K562 (cell line): ENCODE measurements around the gene ZFYVE19. TPM values are rescaled to one million over a fixed set of nuclear protein-coding genes. Genes with fewer than 3 reads are reported as not detected.

Experiments
- ARHGAP35 ChIP-seq: fragments of 450-650 bp; IDR thresholded peaks from 2 replicates; pipeline ENCODE4 v1.6.1; 2018; ENCODE audit not compliant: partially characterized antibody
- BACH1 ChIP-seq: fragments of 200-800 bp; sonication (Bioruptor generic); IDR thresholded peaks from 2 replicates; pipeline ENCODE4 v1.6.1; 2016; ENCODE audit warnings: missing genetic modification characterization, missing compliant biosample characterization
- CBFB ChIP-seq: sonication (generic); formaldehyde crosslinking; IDR thresholded peaks from 2 replicates; pipeline ENCODE4 v1.4.0; 2020; ENCODE audit warnings: mild to moderate bottlenecking, missing genetic modification reagents
- HMGXB4 ChIP-seq: sonication (generic); formaldehyde crosslinking; IDR thresholded peaks from 2 replicates; pipeline ENCODE4 v1.8.1; 2023; ENCODE audit warnings: mild to moderate bottlenecking, missing genetic modification reagents
- HNRNPL ChIP-seq: fragments of 200-400 bp; formaldehyde crosslinking; IDR thresholded peaks from 2 replicates; pipeline ENCODE4 v1.6.1; 2017; ENCODE audit warnings: low read depth, mild to moderate bottlenecking, low read length
- MCM5 ChIP-seq: fragments of 450-650 bp; IDR thresholded peaks from 2 replicates; pipeline ENCODE4 v1.6.1; 2016; ENCODE audit warnings: low read depth
- MYBL2 ChIP-seq, 2 experiments: fragments of 450-650 bp in 1 of 2; sonication (generic) in 1 of 2; formaldehyde crosslinking in 1 of 2; IDR thresholded peaks; 2 replicates each; pipeline versions ENCODE4 v1.6.1 to v1.8.1; 2017 to 2022; ENCODE audit warnings: borderline replicate concordance in 1 of 2, inconsistent platforms in 1 of 2, low read depth in 1 of 2, mild to moderate bottlenecking in 1 of 2, missing genetic modification reagents in 1 of 2, moderate library complexity in 1 of 2
- NR3C1 ChIP-seq: sonication (generic); formaldehyde crosslinking; IDR thresholded peaks from 2 replicates; pipeline ENCODE4 v1.8.1; 2022; ENCODE audit warnings: missing genetic modification reagents
- PHF21A ChIP-seq: fragments of 450-650 bp; IDR thresholded peaks from 2 replicates; pipeline ENCODE4 v1.6.1; 2017; ENCODE audit warnings: low read depth, borderline replicate concordance
- RCOR1 ChIP-seq, 2 experiments: IDR thresholded peaks; 2 replicates each; pipeline ENCODE4 v1.6.1; 2012; ENCODE audit warnings: low read depth in 2 of 2, low read length in 2 of 2, borderline replicate concordance in 1 of 2, improper control_type of control experiment in 1 of 2
- SMARCB1 ChIP-seq: IDR thresholded peaks from 2 replicates; pipeline ENCODE4 v1.6.1; 2011; ENCODE audit warnings: improper control_type of control experiment, low read depth; ENCODE audit not compliant: insufficient read length
- SRF ChIP-seq, 2 experiments: fragments of 250-450, 450-650 bp in 1 of 2; sonication (Bioruptor Pico) in 1 of 2; sonication (generic) in 1 of 2; formaldehyde crosslinking; IDR thresholded peaks; 2 replicates each; pipeline versions ENCODE4 v1.5.0 to v1.5.1; 2020 to 2022; ENCODE audit warnings: mild to moderate bottlenecking in 1 of 2, missing genetic modification reagents in 1 of 2
- TBP ChIP-seq: optimal IDR thresholded peaks from 2 replicates; pipeline ENCODE3; 2011; ENCODE audit warnings: low read depth, low read length, improper control_type of control experiment
- TCF7L2 ChIP-seq: fragments of 150-350 bp; IDR thresholded peaks from 2 replicates; pipeline ENCODE4 v1.6.1; 2016; ENCODE audit warnings: low read depth, mild to moderate bottlenecking, low read length, moderate library complexity
- TEAD2 ChIP-seq: fragments of 450-650 bp; IDR thresholded peaks from 2 replicates; pipeline ENCODE4 v1.6.1; 2016; ENCODE audit warnings: missing genetic modification characterization, control low read depth, missing compliant biosample characterization
- TSHZ1 ChIP-seq: fragments of 250-450 bp; sonication (Bioruptor Pico); IDR thresholded peaks from 2 replicates; pipeline ENCODE4 v1.4.0; 2020; ENCODE audit warnings: mild to moderate bottlenecking, moderate library complexity
- ZBTB7A ChIP-seq: IDR thresholded peaks from 2 replicates; pipeline ENCODE4 v1.6.1; 2011; ENCODE audit warnings: low read depth, mild to moderate bottlenecking, low read length, moderate library complexity, borderline replicate concordance; ENCODE audit not compliant: control insufficient read depth
- ZFX ChIP-seq: sonication (generic); formaldehyde crosslinking; IDR thresholded peaks from 2 replicates; pipeline ENCODE4 v1.8.0; 2022; ENCODE audit warnings: mild to moderate bottlenecking, missing genetic modification reagents, moderate library complexity
- ZKSCAN3 ChIP-seq: fragments of 250-450 bp; sonication (Bioruptor Pico); IDR thresholded peaks from 2 replicates; pipeline ENCODE4 v1.4.0; 2020
- ZNF263 ChIP-seq: sonication (generic); formaldehyde crosslinking; IDR thresholded peaks from 2 replicates; pipeline ENCODE4 v1.8.0; 2022; ENCODE audit warnings: mild to moderate bottlenecking, missing genetic modification reagents, borderline replicate concordance
- ZNF408 ChIP-seq: fragments of 250-450 bp; sonication (Bioruptor Pico); IDR thresholded peaks from 2 replicates; pipeline ENCODE4 v1.4.0; 2020; ENCODE audit warnings: low read depth, mild to moderate bottlenecking, moderate library complexity
- ZSCAN29 ChIP-seq: fragments of 450-650 bp; IDR thresholded peaks from 2 replicates; pipeline ENCODE4 v1.6.1; 2017
- polyA plus RNA-seq, 8 experiments: library from polyadenylated mRNA; depleted of rRNA in 4 of 8; stranded (reverse) in 5 of 8; unstranded in 3 of 8; fragments of >200 nt; fragmentation: Nextera tagmentation in 2 of 8; fragmentation: Illumina TruSeq in 1 of 8; extraction: Ambion mirVana in 2 of 8; extraction: Trizol in 1 of 8; gene quantifications; 2 replicates each; pipeline versions ENCODE4 v1.2.1 to v1.2.3, GENCODE V29; 2011 to 2014; ENCODE audit warnings: inconsistent platforms in 1 of 8, missing spikeins in 1 of 8
- total RNA-seq, 7 experiments: library from RNA; depleted of rRNA in 6 of 7; stranded (reverse); fragments of >200 nt in 6 of 7; fragmentation: Illumina TruSeq in 2 of 7; extraction: Trizol in 2 of 7; gene quantifications; 2 replicates each; pipeline versions ENCODE4 v1.2.1 to v1.2.3, GENCODE V29; 2011 to 2021; ENCODE audit warnings: low replicate concordance in 1 of 7

The ZFYVE19 gene
- total and polyA plus RNA-seq, 9 of the 15 experiments (the other 6 are each of a cell fraction or from before 2014, with no cell fraction given), result 1.5 to 36.8 (median 19.9) TPM

DNA sequence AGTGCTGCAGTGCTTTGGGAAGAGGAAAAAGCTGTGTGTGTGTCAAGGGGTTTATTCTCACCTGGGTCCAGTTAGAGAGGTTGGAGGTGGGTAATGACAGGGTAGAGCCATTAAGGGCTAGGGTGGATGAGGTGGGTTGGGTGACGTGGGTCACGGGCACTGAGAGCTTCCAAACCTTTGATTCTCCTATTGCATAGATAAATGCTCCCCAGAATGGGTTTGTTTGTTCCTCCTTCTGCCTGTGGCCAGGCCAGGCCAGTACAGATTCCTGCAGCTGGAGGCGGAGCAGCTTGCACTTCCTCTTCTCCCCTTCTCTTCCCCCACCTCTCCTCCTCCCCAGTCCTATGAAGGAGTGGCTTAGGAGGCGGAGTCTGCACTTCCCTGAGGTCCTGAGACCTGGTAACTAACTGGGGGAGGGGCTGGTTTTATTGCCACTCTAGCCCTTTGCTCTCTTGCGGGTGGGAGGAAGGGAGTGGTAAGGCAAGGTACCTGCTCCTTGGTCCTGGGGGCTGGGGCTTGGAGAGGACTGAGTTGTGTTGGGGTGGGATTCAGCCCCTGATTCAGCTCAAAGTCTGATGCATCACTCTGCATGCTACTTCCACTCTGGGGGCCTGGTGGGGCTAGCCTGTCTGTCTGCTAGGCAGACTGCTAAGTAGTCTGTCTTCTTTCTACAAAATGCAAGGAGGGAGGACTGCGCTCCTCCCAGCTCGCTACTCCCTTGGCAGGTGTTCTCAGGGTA, 40.5 kb downstream of the ZFYVE19 start (continued):
- no peak for TF ChIP-seq TCF7L2
- no peak for TF ChIP-seq NR3C1
- TF ChIP-seq MCM5, result no peak
- TF ChIP-seq SRF (CRISPR knock-in tag; IDR thresholded peaks at IDR 0.05), result no peak
- TF ChIP-seq ZFX, result peak; percentile 38; the same call in 1 of the 2 replicates
- TF ChIP-seq TEAD2, result peak; percentile 57; the same call in 1 of the 2 replicates
- no peak for TF ChIP-seq ZNF408 (CRISPR knock-in tag)
- peak; percentile 34 for TF ChIP-seq TBP
- no peak for TF ChIP-seq SMARCB1
- no peak for TF ChIP-seq ZBTB7A
- no peak for TF ChIP-seq HNRNPL
- TF ChIP-seq TSHZ1 (CRISPR knock-in tag), result no peak
- TF ChIP-seq PHF21A, result no peak
- TF ChIP-seq BACH1 (tag), result 0 out of 2 replicates have a peak, but pooled peaks have one; percentile 26
- no peak for TF ChIP-seq MYBL2 (IDR thresholded peaks at IDR 0.05; ENCODE audit: low read depth)
- no peak for TF ChIP-seq MYBL2 (CRISPR knock-in tag; IDR thresholded peaks at IDR 0.05; ENCODE audit: borderline replicate concordance)
- peak; percentile 7; the same call in 1 of the 2 replicates for TF ChIP-seq ZNF263 (CRISPR knock-in tag)
- no peak for TF ChIP-seq ZKSCAN3 (CRISPR knock-in tag)
- TF ChIP-seq ZSCAN29, result no peak
- no peak for TF ChIP-seq CBFB
- no peak for TF ChIP-seq HMGXB4 (CRISPR knock-in tag)
- TF ChIP-seq RCOR1 (IDR thresholded peaks at IDR 0.05; ENCODE audit: borderline replicate concordance in 1 of 2, low read depth in 2 of 2, low read length in 2 of 2), result peak in 1 of 2 experiments; percentile 89; a peak in 2 of 4 replicates
- no peak for TF ChIP-seq ARHGAP35
